Loucy (cell line): ENCODE data around the gene PDLIM7.

Experiments used
- CTCF ChIP-seq: fragments of 200-600 bp; sonication (generic); conservative IDR thresholded peaks from 2 replicates; pipeline ENCODE4 v1.5.1; 2014; ENCODE audit warnings: mild to moderate bottlenecking, antibody characterized with exemption, low read length
- EZH2phosphoT487 ChIP-seq: fragments of 200-600 bp; IDR thresholded peaks from 2 replicates; pipeline ENCODE4 v1.6.1; 2018; ENCODE audit warnings: antibody characterized with exemption, mild to moderate bottlenecking, moderate library complexity, borderline replicate concordance

GRCh38 chr5:177542816-177543465 lies 45.5 kb upstream of the PDLIM7 start:
- no peak for TF ChIP-seq CTCF
- TF ChIP-seq EZH2phosphoT487, result no peak
